Thyroid gland (tissue), 4 donors: Measurements from ENCODE around the gene MAN2B1. TPM values are rescaled to one million over a fixed set of nuclear protein-coding genes. Genes with fewer than 3 reads are reported as not detected.
A peak's percentile ranks its signal among the peaks of the same experiment; 100 is the strongest.

Experiments used
- DNase-seq, 2 donors: peaks; one replicate each; pipeline ENCODE4 v3.0.0-alpha.2; 2019
- H3K27ac ChIP-seq, 3 donors: fragments of 200-600 bp; sonication (generic); 1 replicate in 2 of 3; 2 replicates in 1 of 3; pipeline ENCODE4 v1.5.1; 2016 to 2019; ENCODE audit warnings: mild to moderate bottlenecking in 1 of 3, moderate library complexity in 1 of 3
- H3K27me3 ChIP-seq: fragments of 200-600 bp; sonication (generic); one replicate; pipeline ENCODE4 v1.5.1; 2019
- H3K36me3 ChIP-seq, 2 donors: fragments of 200-600 bp; sonication (generic); one replicate each; pipeline ENCODE4 v1.5.1; 2016 to 2019
- H3K4me1 ChIP-seq, 2 donors: fragments of 200-600 bp; sonication (generic); one replicate each; pipeline ENCODE4 v1.5.1; 2017 to 2019
- H3K4me3 ChIP-seq, 3 donors: fragments of 200-600 bp; sonication (generic); replicated peaks in 1 of 3; 1 replicate in 2 of 3; 2 replicates in 1 of 3; pipeline ENCODE4 v1.5.1; 2016; ENCODE audit warnings: mild to moderate bottlenecking in 1 of 3
- H3K9me3 ChIP-seq: fragments of 200-600 bp; sonication (generic); one replicate; pipeline ENCODE4 v1.5.1; 2017
- CTCF ChIP-seq, 6 experiments: fragments of 200-600 bp in 3 of 6; fragments of 450-650 bp in 3 of 6; sonication (generic) in 3 of 6; IDR thresholded peaks; one replicate each; pipeline ENCODE4 v1.5.1; 2016 to 2019; ENCODE audit warnings: antibody characterized with exemption in 6 of 6, mild to moderate bottlenecking in 2 of 6, inconsistent platforms in 1 of 6, moderate library complexity in 1 of 6
- POLR2A ChIP-seq, 2 donors: fragments of 450-650 bp; IDR thresholded peaks; one replicate each; pipeline ENCODE4 v1.6.1; 2017; ENCODE audit warnings: antibody characterized with exemption in 2 of 2, mild to moderate bottlenecking in 2 of 2, moderate library complexity in 1 of 2
- WGBS, 2 donors: methylation state at CpG; one replicate each; pipeline ENCODE4 v1.1.5; 2017; 5-methylcytosine and 5-hydroxymethylcytosine counted together
- intact Hi-C: fragments of 100-400 bp; cut with DNase I; formaldehyde crosslinking; loops from one replicate; pipeline ENCODE4 v1.15.1; 2023
- total RNA-seq, 4 donors: library from RNA; depleted of rRNA; stranded (reverse); fragments of >200 nt; gene quantifications; one replicate each; pipeline ENCODE4 v1.2.3, GENCODE V29; 2016

The MAN2B1 gene
- total RNA-seq, 4 donors from 2014 or later = 38.0 to 106 (median 82.5) TPM

- intact Hi-C loops = no loop called here
- peaks cover 0 to 6% of the 10 kb centered on the region in 2 donors for H3K36me3 ChIP-seq
- no peak for TF ChIP-seq POLR2A (IDR thresholded peaks at IDR 0.05)
- TF ChIP-seq CTCF (IDR thresholded peaks at IDR 0.05) = no peak
- H3K27ac ChIP-seq = peak overlapping the region; percentile 80 to 97 (median 90)
- H3K27me3 ChIP-seq = no peaks in the 10 kb centered on the region
- 42 to 66% methylated on average over 4 of the region's 4 CpGs for WGBS, 2 donors
- no peak overlapping the region for H3K4me3 ChIP-seq
- peaks cover 40 to 77% of the 10 kb centered on the region in 2 donors for H3K4me1 ChIP-seq
- H3K9me3 ChIP-seq = no peaks in the 10 kb centered on the region
- peak; percentile 57 to 75 for DNase-seq
These were observed 48.9 kb downstream of the MAN2B1 start for GRCh38 chr19:12617646-12618045.

- H3K4me3 ChIP-seq = peak overlapping the region; percentile 54 to 92 (median 77)
- no peaks in the 10 kb centered on the region for H3K27me3 ChIP-seq
- no peaks in the 10 kb centered on the region for H3K9me3 ChIP-seq
- peaks cover 12 to 48% of the 10 kb centered on the region in 2 donors for H3K4me1 ChIP-seq
- H3K36me3 ChIP-seq = peaks cover 4 to 8% of the 10 kb centered on the region in 2 donors
- peak; percentile 81 to 86 for DNase-seq
- 0% methylated on average over 10 of the region's 10 CpGs for WGBS, 2 donors
- TF ChIP-seq POLR2A (IDR thresholded peaks at IDR 0.05) (peak in 1 of 2 donors; percentile 47), CTCF (IDR thresholded peaks at IDR 0.05) (no peak)
- intact Hi-C loops = no loop called here
- H3K27ac ChIP-seq = peak overlapping the region; percentile 93 to 98 (median 96)
These were observed 55.2 kb downstream of the MAN2B1 start for GRCh38 chr19:12611361-12611699.

- intact Hi-C loops = no loop called here
- peaks cover 6 to 44% of the 10 kb centered on the region in 2 donors for H3K4me1 ChIP-seq
These were observed 55.8 kb downstream of the MAN2B1 start, which contains the start of the genes ZNF490 and ZNF791 for GRCh38 chr19:12610540-12611360. Gene ZNF490, minus strand, starts transcription at chr19:12610813. Its CDS starts 133 bp downstream, at chr19:12610680. Gene ZNF791, plus strand, starts transcription at chr19:12610920. Its CDS starts 160 bp downstream, at chr19:12611080.

GRCh38 chr19:12607631-12608030, 58.9 kb downstream of the MAN2B1 start:
- TF ChIP-seq CTCF (IDR thresholded peaks at IDR 0.05) (no peak), POLR2A (IDR thresholded peaks at IDR 0.05) (no peak)
- H3K36me3 ChIP-seq = peaks cover 0 to 14% of the 10 kb centered on the region in 2 donors
- no peaks in the 10 kb centered on the region for H3K27me3 ChIP-seq
- no peaks in the 10 kb centered on the region for H3K9me3 ChIP-seq
- H3K4me1 ChIP-seq = peaks cover 0 to 17% of the 10 kb centered on the region in 2 donors
- no peak overlapping the region for H3K27ac ChIP-seq
- no peak for DNase-seq
- intact Hi-C loops = no loop called here
- no peak overlapping the region for H3K4me3 ChIP-seq
- WGBS, 2 donors = 90 to 98% methylated on average over 3 of the region's 3 CpGs

More at GRCh38 chr19:12610540-12611360, 55.8 kb downstream of the MAN2B1 start, which contains the start of the genes ZNF490 and ZNF791:
- TF ChIP-seq CTCF (IDR thresholded peaks at IDR 0.05) (no peak), POLR2A (IDR thresholded peaks at IDR 0.05) (peak; percentile 32 to 90)
- peak within 1 kb of the TSS; percentile 93 to 98 (median 96) for H3K27ac ChIP-seq
- no peaks in the 10 kb centered on the region for H3K27me3 ChIP-seq
- 0% methylated on average over 7 to 37 of the region's 61 CpGs for whole genome bisulfite sequencing, 2 donors
- peak; percentile 99 for DNase-seq
- H3K9me3 ChIP-seq = no peaks in the 10 kb centered on the region
- peaks cover 4 to 8% of the 10 kb centered on the region in 2 donors for H3K36me3 ChIP-seq
- peak within 1 kb of the TSS; percentile 54 to 92 (median 77) for H3K4me3 ChIP-seq

GRCh38 chr19:12606796-12607195, 59.7 kb downstream of the MAN2B1 start:
- TF ChIP-seq POLR2A (IDR thresholded peaks at IDR 0.05) (no peak), CTCF (IDR thresholded peaks at IDR 0.05) (no peak)
- no peaks in the 10 kb centered on the region for H3K27me3 ChIP-seq
- H3K36me3 ChIP-seq = peaks cover 0 to 6% of the 10 kb centered on the region in 2 donors
- peaks cover 0 to 9% of the 10 kb centered on the region in 2 donors for H3K4me1 ChIP-seq
- H3K4me3 ChIP-seq = no peak overlapping the region
- H3K9me3 ChIP-seq = no peaks in the 10 kb centered on the region
- no peak for DNase-seq
- no peak overlapping the region for H3K27ac ChIP-seq
- intact Hi-C loops = no loop called here
- WGBS, 2 donors = 96% methylated on average over 1 of the region's 1 CpG
